Naive thymus-derived CD4-positive, alpha-beta T cell (primary cell): Measurements from ENCODE around the gene FXYD7. TPM values are rescaled to one million over a fixed set of nuclear protein-coding genes. Genes with fewer than 3 reads are reported as not detected.

Source experiments
- polyA plus RNA-seq, 2 donors: library from polyadenylated mRNA; unstranded; fragments of 300-500 nt; fragmentation: Illumina TruSeq; gene quantifications; one replicate each; pipeline ENCODE4 v1.2.3, GENCODE V29; 2021
- total RNA-seq, 6 experiments: library from RNA in 5 of 6; stranded (reverse) in 5 of 6; gene quantifications; 1 replicate in 5 of 6; 2 replicates in 1 of 6; pipeline ENCODE4 v1.2.3 and lab custom pipeline; 2021 to 2026

Gene FXYD7
- total and polyA plus RNA-seq, 7 experiments from 2014 or later: 1.8 to 13.2 (median 2.8) TPM

Other genes starting within 250 kb of the FXYD7 start
- 10 to 100 TPM in 1 of 5 experiments, 1 to 10 TPM in 4; 2.0 to 13.1 (median 3.5) TPM for gene ZNF30, start 216.4 kb upstream of the FXYD7 start, total RNA-seq
- gene ZNF30, start 216.4 kb upstream of the FXYD7 start, polyA plus RNA-seq: 10 to 100 TPM; 10.2 to 13.0 TPM
- 10 to 100 TPM; 11.0 to 33.9 (median 14.7) TPM for gene ZNF792, start 179.0 kb upstream of the FXYD7 start, total RNA-seq
- 10 to 100 TPM; 18.3 to 23.5 TPM for gene ZNF792, start 179.0 kb upstream of the FXYD7 start, polyA plus RNA-seq
- 100 to 1,000 TPM in 4 of 5 experiments, 10 to 100 TPM in 1; 90.1 to 286 (median 253) TPM for gene GRAMD1A, start 142.9 kb upstream of the FXYD7 start, total RNA-seq
- 10 to 100 TPM; 33.6 to 74.9 TPM for gene GRAMD1A, start 142.9 kb upstream of the FXYD7 start, polyA plus RNA-seq
- 1 to 10 TPM in 4 of 5 experiments, under 1 TPM in 1; 0.48 to 1.9 (median 1.8) TPM for gene SCN1B, start 112.8 kb upstream of the FXYD7 start, total RNA-seq
- under 1 TPM in 1 of 2 donors, not detected in 1; 0.23 TPM for gene SCN1B, start 112.8 kb upstream of the FXYD7 start, polyA plus RNA-seq
- not detected for gene HPN, start 101.5 kb upstream of the FXYD7 start, total RNA-seq
- not detected for gene HPN, start 101.5 kb upstream of the FXYD7 start, polyA plus RNA-seq
- gene FXYD3, start 27.4 kb upstream of the FXYD7 start, total RNA-seq: not detected
- not detected for gene FXYD3, start 27.4 kb upstream of the FXYD7 start, polyA plus RNA-seq
- gene LGI4, start 8.2 kb upstream of the FXYD7 start, total RNA-seq: 1 to 10 TPM in 1 of 5 experiments, under 1 TPM in 4; 0.19 to 1.6 (median 0.51) TPM
- not detected for gene LGI4, start 8.2 kb upstream of the FXYD7 start, polyA plus RNA-seq
- gene FXYD1, start 4.4 kb upstream of the FXYD7 start, total RNA-seq: 1 to 10 TPM in 1 of 5 experiments, under 1 TPM in 2, not detected in 2; 0.46 to 1.2 (median 0.78) TPM
- gene FXYD1, start 4.4 kb upstream of the FXYD7 start, polyA plus RNA-seq: under 1 TPM in 1 of 2 donors, not detected in 1; 0.91 TPM
- gene FXYD5, start 11.5 kb downstream of the FXYD7 start, total RNA-seq: 100 to 1,000 TPM; 362 to 458 (median 387) TPM
- 100 to 1,000 TPM; 464 to 575 TPM for gene FXYD5, start 11.5 kb downstream of the FXYD7 start, polyA plus RNA-seq
- gene FAM187B, start 85.5 kb downstream of the FXYD7 start, total RNA-seq: not detected
- gene FAM187B, start 85.5 kb downstream of the FXYD7 start, polyA plus RNA-seq: not detected
- 10 to 100 TPM in 4 of 5 experiments, 1 to 10 TPM in 1; 4.6 to 59.3 (median 25.1) TPM for gene LSR, start 105.7 kb downstream of the FXYD7 start, total RNA-seq
- gene LSR, start 105.7 kb downstream of the FXYD7 start, polyA plus RNA-seq: 10 to 100 TPM; 23.4 to 39.1 TPM
- 100 to 1,000 TPM; 145 to 256 (median 225) TPM for gene USF2, start 125.7 kb downstream of the FXYD7 start, total RNA-seq
- gene USF2, start 125.7 kb downstream of the FXYD7 start, polyA plus RNA-seq: 1 to 10 TPM; 6.8 to 7.0 TPM
- gene HAMP, start 139.3 kb downstream of the FXYD7 start, total RNA-seq: 1 to 10 TPM in 2 of 5 experiments, under 1 TPM in 3; 0.44 to 2.5 (median 0.66) TPM
- not detected for gene HAMP, start 139.3 kb downstream of the FXYD7 start, polyA plus RNA-seq
- gene MAG, start 148.9 kb downstream of the FXYD7 start, total RNA-seq: under 1 TPM in 1 of 5 experiments, not detected in 4; 0.29 TPM
- gene MAG, start 148.9 kb downstream of the FXYD7 start, polyA plus RNA-seq: under 1 TPM in 1 of 2 donors, not detected in 1; 0.31 TPM
- gene CD22, start 185.9 kb downstream of the FXYD7 start, total RNA-seq: 10 to 100 TPM in 1 of 5 experiments, 1 to 10 TPM in 4; 1.5 to 23.9 (median 1.9) TPM
- gene CD22, start 185.9 kb downstream of the FXYD7 start, polyA plus RNA-seq: 1 to 10 TPM in 1 of 2 donors, under 1 TPM in 1; 0.70 to 1.1 TPM
- gene FFAR1, start 204.6 kb downstream of the FXYD7 start, total RNA-seq: 1 to 10 TPM in 1 of 5 experiments, under 1 TPM in 2, not detected in 2; 0.10 to 1.3 (median 0.24) TPM
- not detected for gene FFAR1, start 204.6 kb downstream of the FXYD7 start, polyA plus RNA-seq
- under 1 TPM in 3 of 5 experiments, not detected in 2; 0.31 to 0.91 (median 0.72) TPM for gene FFAR3, start 215.2 kb downstream of the FXYD7 start, total RNA-seq
- gene FFAR3, start 215.2 kb downstream of the FXYD7 start, polyA plus RNA-seq: not detected
- under 1 TPM in 1 of 5 experiments, not detected in 4; 0.24 TPM for gene GPR42, start 227.8 kb downstream of the FXYD7 start, total RNA-seq
- gene GPR42, start 227.8 kb downstream of the FXYD7 start, polyA plus RNA-seq: not detected